ENCODE data around the gene CNTN1.

Gene CNTN1

DNA sequence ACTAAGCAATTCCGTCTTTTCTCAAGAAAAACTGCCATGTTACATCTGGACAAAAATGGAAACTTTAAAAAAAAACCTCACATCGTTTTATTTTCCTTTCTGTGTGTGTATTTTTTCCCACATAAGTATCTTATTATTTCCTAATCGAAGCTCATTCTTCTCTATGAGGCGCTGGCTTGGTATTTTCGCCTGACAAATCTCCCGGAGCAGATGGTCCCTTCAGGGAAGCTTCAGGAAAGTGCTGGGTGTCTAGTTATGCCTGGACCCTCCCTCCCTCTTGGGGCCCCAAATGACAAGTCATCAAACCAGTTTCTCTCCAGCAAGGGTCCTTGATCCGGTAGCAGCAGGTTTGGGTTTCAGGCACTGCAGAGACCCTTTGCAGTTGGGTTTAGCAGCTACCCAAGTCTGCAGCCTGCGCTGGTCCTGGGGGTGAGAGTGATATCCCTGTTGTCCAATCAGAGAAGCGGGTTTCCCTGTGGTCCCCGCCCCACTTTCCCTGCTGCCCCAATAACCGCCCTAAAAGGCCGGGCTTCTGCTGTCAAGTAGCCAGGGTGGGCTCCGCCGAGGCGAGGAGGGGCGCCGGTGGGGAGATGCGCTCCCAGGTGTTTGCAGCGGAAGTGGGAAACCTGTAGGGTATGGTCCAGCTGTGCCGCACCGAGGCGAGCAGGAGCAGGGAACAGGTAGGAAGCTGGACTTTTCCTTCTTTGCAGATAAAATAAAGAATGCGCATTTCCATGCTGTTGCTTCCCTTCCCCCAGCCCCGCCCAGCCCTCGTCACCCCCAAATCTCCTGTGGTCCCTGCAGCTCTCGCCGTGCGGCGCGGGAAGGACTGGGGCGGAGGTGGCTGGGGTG is at the start of gene CNTN1:
TSS of gene CNTN1 (plus strand) at position 527 of the 852 bp plus-strand sequence.
- no peak for DNase-seq (ENCODE audit: low read depth in 2 of 2)

DNA sequence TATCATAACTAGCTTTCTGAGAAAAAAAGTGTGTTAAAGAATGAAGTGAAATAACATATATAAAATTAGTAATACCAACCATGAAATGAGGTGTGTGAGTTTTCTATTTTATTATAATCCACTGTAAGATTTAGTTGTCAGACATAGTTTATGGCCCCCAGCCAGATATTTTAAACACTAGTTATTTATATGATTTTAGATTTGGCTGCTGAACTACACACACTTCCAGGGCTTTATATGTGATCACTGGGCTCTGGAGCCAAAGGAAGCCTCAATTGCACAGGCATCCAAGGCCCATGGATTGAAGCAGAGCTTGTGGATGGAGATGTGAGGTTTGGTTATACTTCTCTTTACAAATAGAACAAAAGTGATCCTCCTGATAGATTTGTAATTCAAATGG is 48.7 kb upstream of the CNTN1 start:
- no peak for DNase-seq (ENCODE audit: low read depth in 2 of 2)

DNA sequence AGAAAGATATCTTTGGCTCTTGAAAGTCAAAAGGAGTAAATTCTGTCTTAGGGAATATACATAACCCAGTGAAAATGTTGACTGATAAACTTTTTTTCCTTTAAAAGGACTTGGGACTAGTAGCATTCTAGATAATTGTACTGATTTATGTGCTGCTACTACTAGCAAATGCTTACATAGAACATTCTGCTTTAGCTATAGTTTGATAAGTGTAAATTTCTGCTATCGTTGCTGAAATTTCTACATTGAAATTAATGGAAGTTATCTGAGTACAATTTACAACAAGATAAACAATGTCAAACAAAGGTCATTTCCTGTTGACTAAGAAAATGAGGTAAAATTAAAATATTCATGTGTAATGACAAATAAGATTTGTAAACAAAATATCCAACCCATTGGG is 48.3 kb upstream of the CNTN1 start:
- no peak for DNase-seq (ENCODE audit: low read depth in 2 of 2)

DNA sequence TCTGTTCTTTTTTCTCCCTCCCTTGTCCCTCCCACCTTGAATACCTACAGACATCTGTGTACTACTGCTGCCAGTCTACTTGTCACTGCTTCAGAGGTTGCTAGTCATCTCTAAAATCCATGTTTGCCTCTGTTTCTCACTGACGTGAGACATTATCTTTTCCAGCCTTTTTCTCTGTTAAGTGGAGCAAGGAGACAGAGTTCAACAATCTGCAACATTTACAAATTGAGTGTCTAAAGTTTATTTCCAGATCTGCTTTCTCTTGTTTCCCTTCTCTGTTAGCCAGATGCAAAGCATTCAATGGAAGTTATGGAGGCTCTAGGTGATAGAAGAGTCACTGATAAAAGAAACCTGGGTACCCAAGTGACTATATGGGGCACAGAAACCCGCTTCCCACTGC is 47.5 kb upstream of the CNTN1 start:
- DNase-seq (ENCODE audit: low read depth in 2 of 2): no peak

DNA sequence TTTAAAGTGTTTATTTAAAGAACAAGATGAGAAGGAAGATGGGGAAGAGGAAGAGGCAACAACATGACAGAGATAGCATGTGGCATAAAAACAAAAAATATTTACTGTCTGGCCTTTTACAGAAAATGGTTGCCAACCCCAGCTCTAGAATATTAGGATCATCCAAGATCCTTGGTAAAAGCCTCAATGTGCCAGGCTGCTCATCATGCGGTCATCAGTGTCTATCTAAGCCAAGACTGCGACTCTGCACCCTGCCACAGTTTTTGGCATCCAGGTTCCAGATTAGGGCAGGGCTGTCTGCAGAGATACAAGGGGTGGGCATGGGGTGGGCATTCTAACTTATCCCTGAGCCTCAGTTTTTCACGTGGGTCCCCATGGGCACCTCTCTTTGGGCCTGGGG is 46.9 kb upstream of the CNTN1 start:
- no peak for DNase-seq (ENCODE audit: low read depth in 2 of 2)

DNA sequence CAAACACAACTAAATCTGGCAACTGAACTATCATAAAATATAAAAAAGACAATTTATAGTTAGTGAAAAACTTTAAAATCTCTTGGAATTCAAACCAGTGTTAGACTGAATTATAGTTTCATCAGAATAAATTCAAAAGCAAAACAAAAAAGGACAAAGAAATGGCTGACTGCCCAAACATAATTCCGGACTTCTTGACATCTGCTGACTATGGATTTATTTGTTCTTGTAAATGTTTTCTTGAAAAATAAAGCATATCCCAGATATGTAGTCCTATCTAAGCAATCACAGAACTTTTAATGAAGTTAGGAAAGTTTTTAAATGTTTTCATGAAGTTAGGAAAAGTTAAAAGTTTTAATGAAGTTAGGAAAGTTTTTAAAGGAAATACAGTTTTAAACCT is 45.8 kb upstream of the CNTN1 start:
- no peak for DNase-seq (ENCODE audit: low read depth in 2 of 2)

DNA sequence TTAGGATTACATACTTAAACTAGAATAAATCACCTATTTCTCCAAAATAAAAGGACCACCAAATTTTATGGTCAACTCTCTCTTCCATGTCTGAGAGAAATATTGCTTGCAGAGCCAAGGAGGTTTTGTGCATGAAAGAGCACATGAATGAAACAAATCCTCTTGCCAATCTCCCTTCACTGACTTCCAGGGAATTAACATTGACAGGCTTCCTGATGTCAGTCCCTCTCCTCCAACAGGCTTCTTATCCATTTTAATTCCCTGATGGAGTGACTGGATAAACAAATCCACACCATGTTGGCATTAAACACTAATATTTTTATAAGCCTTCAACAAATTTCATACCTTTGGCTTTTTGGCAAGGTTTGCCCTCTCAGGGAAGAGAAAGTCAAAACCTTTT is 45.3 kb upstream of the CNTN1 start:
- DNase-seq (ENCODE audit: low read depth in 2 of 2): no peak

DNA sequence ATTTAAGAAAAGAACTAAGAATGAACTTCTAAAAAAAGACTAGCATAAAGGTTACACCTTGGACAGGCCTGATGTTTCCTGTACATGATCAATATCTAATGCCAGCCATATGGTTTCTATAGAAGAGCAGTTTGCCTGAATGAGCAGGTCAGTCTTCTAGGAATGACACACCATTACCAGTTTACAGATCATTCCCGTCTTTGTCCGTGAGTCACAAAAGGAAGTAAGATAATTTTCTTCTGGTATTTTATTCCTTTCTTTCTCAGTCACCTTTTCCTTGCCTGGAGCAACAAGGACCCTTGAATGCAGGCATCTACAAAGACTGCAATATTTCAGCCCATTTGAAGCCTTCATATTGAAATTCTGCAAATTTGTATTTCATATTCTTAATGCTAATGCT is 44.6 kb upstream of the CNTN1 start:
- DNase-seq (ENCODE audit: low read depth in 2 of 2): no peak

DNA sequence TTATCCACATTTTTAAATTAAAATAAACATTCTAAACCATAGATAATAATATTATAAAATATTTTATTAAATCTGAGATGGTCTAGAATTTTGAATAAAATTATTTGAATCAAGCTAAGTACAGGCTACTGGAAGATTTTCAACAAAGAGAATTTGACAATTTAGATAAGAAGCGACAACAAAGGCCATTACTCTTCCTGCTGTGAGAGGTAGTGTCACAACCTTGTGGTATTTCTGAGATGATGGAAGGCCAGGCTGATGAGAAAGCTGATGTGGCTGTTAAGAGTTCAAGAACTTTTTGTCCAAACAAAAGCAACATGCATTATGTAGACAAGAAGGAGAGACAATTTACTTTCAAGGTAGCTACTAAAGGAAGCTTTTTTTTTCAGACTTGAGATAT is 43.7 kb upstream of the CNTN1 start:
- DNase-seq (ENCODE audit: low read depth in 2 of 2): no peak

DNA sequence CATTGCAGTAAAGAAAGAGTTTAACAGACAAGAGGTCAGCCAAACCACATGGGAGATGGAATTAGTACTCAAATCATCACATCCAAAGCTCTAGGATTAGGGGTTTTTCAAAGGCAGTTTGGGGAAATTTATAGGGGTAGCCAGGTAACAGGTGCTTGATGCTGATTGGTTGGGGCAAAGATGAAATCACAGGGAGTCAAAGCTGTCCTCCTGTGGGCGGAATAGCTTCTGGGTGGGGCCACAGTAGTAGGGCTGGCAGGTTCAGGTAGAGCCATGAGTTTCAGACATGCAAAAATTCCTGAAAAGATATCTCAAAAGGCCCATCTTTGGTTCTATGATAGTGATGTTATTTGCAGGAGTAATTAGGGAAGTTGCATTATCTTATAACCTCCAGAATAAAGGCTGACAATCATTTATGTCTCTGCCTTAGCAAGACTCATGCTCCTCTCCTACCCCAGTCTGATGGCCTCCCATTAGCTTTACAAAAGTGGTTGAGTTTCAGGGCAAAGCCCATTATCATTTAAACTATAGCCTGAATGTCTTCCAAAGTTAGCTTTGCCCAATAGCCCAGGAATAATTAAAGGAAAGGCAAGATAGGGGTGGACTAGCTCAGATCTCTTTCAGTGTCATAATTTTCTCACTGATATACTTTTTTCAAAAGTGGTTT is 42.1 kb upstream of the CNTN1 start:
- no peak for DNase-seq (ENCODE audit: low read depth in 2 of 2)

DNA sequence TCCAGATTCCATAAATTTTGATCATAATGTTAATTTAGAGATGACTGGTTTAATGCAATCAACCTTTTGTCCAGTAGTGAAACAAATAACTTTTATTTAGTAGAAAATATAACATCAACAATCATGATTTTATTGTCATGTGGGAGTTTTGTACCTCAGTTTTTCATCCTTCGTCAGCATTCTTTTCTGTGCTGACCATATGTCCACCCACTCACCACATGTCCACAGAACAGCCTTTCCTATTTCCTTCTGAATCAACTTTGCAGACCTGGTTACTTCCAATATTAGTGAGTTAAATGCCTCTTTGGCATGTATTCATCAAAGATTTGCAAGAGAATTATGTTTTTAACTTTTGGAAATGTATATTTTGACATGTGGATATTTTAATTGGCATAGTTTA is 36.8 kb upstream of the CNTN1 start:
- DNase-seq (ENCODE audit: low read depth in 2 of 2): no peak

DNA sequence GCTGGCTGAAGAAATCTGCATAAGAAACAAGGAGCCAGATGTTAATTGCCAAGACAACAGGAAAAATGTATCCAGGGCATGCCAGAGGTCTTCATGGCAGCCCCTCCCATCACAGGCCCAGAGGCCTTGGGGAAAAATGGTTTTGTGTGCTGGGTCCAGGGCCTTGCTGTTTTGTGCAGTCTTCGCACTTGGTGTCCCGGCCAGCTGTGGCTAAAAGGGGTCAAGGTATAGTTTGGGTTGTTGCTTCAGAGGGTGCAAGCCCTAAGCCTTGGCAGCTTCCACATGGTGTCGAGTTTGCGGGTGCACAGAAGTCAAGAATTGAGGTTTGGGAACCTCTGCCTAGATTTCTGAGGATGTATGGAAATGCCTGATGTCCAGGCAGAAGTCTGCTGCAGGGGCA is 29.9 kb upstream of the CNTN1 start:
- no peak for DNase-seq (ENCODE audit: low read depth in 2 of 2)

DNA sequence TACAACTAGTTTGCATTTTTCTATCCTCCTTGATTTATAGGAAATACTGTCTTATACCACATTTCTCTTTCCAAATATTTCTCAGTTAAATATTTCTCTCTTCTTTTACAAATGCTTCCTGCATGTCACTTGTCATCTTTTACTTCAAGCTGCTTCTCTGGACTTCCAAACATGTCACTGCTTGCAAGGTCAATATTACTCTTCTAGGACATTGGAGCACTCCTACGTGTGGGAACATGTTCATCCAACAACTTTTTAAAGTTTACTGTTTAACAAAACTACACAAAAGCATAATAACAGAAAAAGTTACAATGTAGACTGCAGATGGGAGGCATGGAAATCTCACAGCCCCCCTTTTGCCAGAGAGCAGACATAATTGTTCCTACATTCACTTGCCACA is 28.5 kb upstream of the CNTN1 start:
- DNase-seq (ENCODE audit: low read depth in 2 of 2): no peak

DNA sequence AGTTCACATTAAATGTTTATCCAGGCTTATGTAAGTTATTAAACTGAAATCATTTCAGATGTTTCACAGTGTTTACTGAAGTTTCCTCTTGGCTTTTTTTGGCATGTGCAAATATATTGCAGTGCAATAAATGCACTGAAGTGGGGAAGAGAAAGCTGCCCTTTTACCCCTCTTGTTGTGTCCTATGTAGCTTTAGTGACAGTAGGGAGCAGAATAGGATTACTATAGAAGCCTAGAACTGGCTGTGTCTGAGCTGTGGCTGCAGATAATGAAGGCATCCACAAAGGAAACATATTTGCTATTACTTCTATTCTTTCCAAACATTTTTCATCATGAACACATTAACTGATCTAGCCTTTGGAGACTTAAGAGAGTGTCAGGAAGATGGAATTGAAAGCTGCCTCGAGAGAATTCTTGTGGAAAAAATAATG is 24.1 kb upstream of the CNTN1 start:
- DNase-seq (ENCODE audit: low read depth in 2 of 2): no peak

DNA sequence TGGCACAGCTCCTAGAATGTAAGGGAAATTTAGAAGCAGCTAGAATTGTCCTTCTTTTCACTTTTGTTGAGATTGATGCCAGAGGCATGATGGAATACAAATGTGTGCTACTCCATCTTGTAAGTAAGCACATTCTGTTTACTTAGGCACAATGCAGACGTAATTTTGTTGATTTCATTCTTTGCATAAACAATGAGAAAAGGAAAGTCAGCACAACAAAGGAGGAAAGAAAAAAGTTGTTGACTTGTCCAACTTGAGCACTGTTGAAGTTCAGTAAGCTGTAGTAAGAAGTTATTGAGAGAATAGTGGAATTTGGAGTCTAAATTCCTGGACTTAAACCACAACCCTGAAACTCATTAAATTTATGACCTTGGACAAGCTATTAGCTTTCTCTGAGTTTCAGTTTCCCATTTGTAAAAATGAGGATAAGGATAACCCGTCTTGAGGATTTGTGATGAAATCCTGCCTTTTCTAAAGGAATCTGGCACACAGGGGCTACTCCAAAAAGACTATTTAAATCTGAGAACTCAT is 19.4 kb upstream of the CNTN1 start:
- no peak for DNase-seq (ENCODE audit: low read depth in 2 of 2)

DNA sequence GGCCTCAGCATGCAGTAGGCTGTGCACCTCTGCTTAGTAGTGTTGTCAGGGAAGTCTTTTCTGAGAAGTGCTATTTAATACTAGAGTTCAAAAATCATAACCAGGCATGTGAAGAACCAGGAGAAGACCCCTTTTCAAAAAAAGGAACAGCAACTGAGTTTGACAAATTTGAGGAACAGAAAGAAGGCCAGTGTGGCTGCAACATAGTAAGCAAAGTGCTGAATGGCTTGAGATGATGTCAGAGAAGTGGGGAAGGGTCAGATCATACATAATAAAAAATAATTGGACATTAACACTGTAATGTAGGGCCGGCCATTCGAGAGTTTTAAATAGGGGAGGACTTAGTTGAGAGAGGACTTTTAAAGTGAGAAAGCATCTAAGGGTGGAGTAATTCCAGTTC is 11.1 kb upstream of the CNTN1 start:
- DNase-seq (ENCODE audit: low read depth in 2 of 2): no peak

DNA sequence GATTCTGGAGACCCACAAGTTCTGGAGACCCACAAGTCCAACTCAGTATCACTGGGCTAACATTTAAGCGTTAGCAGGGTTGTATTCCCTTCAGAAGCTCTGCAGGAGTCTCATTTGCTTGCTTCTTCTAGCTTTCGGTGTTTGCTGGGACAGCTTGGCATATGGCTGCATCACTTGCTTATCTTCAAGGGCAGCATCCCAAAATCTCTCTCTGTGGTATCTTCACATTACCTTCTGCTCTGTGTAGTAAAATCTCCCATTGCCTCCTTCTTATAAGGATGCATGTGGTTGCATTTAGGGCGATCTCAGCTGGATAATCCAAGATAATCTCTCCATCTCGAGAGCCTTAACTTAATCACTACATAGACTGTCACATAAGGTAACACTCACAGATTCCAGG is 7.3 kb upstream of the CNTN1 start:
- DNase-seq (ENCODE audit: low read depth in 2 of 2): no peak

DNA sequence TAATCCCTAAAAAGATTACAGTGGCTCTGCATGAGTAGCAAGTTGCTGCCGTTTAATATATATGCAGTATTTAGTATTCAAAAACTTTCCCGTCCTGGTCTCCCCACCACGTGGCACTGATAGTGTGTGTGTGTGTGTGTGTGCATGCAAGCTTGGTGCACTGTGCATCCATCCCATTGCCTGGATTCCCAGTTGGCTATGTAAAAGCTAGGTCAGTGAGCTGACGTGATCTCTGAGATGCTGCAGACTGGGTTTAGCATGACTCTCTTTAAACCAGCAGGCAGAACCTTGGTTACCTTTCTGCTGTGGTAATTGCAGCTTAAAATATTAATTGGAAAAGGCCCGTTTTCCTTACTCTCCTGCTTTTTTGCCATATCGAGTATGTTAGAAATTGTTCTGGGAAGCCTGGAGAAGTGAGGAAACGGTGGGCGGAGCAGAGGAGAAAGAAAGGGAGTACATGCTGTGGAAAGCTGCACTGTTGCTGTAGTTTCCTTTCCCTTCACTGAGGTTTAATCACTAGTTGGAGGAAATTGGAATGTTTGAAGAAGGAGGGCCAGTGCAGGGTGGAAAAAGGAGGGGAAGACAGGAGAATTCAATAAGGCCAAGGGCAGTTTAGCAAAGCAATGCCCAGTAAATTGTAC is 4.0 kb upstream of the CNTN1 start:
- no peak for DNase-seq (ENCODE audit: low read depth in 2 of 2)

DNA sequence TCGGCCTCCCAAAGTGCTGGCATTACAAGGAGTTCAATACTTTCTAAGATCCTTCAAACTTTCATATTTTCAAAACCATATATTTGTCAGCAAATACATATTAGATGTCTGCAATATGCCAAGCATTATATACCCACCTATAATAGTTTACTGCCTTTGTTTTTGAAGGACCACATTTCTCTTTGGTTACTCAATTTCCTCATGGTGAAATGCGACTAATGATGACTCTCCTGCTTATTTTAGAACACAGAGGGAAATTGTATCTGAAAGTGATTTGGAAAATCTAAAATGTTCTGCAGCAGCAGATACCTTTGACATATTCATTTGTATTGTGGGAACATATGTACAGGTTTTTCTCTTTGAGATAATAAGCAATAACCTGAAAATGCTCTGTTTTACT is 2.7 kb upstream of the CNTN1 start:
- no peak for DNase-seq (ENCODE audit: low read depth in 2 of 2)

DNA sequence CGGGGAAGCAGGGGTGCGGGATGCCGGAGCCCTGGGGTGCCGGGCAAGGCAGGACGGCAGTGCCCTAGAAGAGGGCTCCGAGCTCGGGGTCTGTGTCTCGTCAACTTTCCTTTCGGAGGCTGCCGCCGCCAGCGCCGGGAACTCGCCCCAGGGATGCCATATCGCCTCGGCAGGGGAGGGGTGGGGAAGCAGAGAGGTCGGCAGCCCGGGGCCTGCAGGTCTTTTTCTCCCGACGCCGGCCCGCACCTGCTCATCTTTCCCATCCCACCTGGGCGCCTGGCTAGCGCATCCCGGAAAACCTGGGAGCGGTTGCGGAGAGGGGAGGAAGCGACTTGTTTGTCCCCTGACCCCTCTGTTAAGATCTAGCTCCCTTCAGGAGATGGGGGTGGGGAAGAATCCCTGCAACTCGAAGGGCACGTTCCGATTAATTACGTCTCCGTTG is 547 bp downstream of the CNTN1 start:
- DNase-seq (ENCODE audit: low read depth in 2 of 2): no peak

DNA sequence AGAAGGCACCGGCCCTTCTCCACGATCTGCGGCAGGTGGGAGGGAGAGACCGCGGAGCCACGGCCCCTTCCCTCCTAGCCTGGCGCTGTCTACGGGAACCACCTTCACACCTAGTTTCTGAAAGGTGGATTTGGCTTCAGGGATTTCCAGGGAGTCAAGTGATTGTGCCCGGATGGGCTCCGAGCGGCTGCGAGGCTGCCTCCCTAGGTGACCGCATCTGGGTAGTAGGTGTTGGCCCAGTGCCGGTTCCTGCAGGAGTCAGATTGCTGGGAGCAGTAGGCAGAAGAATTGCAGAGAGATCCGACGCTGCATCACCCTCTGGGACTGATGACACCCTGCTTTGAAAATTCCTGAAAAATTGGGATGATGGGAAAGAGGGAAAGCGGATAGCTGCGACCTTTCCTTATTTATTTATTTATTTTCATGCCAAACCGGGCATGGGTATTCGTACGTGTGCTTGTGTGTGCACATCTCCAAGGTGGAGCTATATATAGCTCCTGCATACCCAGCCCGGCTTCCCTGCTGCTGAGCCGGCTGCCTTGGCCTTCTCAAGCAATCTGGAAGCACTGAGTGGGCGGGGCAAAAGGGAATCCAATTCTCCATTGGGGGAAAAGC is 1.1 kb downstream of the CNTN1 start:
- no peak for DNase-seq (ENCODE audit: low read depth in 2 of 2)

DNA sequence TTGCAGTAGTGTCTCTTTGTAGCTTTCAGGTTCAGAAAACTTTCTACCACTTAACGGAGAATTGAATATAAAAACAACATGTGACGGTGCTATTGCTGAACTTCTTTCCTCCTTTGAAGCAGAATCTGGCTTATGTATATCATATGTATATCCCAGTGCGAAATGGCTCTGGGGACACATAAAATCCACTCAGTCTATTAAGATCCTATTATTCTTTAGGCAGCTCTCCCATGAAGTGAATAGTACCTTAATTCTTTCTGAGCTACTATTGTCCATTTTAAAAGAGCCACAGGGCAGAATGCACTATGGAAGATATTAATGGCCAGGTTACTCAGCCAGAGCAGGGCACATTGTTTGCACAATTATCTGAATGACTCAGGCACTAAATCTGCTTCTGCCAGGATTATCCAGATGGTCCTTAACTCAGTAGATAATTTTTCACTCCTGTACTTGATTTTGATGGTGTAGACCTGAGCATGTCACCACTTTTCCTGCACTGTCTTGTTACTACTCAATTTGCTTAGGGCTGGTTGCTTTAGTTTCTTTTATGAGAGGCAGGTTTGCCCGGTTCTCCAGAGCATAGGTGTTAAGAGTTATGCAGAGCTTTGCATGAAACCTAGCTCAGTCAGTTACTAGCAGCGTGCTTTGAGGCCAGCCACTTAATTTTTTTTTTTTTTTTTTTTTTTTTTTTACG is 5.5 kb downstream of the CNTN1 start:
- no peak for DNase-seq (ENCODE audit: low read depth in 2 of 2)
